NCI-H524 treated with DMSO at 0.1 percent for 48 hours (cell line): ENCODE measurements around the gene EIF2B2.
"Not testable (repeated sequence)": the region's sequence is repeated elsewhere in the genome, so short reads cannot be mapped to it uniquely, and the experiment has no call there.

Experiments used
- DNase-seq: peaks from one replicate; lab custom pipeline; 2025; lab: John Stamatoyannopoulos, UW

Gene EIF2B2

GRCh38 chr14:74995781-74996180 is 6.9 kb upstream of the EIF2B2 start:
- DNase-seq, result not testable (repeated sequence)

- DNase-seq, result no peak
Measured at GRCh38 chr14:75001261-75001660, 1.5 kb upstream of the EIF2B2 start.

GRCh38 chr14:75001899-75002298 is 822 bp upstream of the EIF2B2 start:
- no peak for DNase-seq

GRCh38 chr14:75003250-75004027 is 718 bp downstream of the EIF2B2 start:
- DNase-seq, result no peak

- no peak for DNase-seq
Measured at GRCh38 chr14:75005357-75005756, 2.6 kb downstream of the EIF2B2 start.

- no peak for DNase-seq
Measured at GRCh38 chr14:75009176-75009575, 6.5 kb downstream of the EIF2B2 start.

GRCh38 chr14:75010472-75011093 is 7.9 kb downstream of the EIF2B2 start:
- no peak for DNase-seq

- DNase-seq, result no peak
Measured at GRCh38 chr14:75011356-75011994, 8.8 kb downstream of the EIF2B2 start.

- DNase-seq, result no peak
Measured at GRCh38 chr14:75013290-75013689, 10.6 kb downstream of the EIF2B2 start.

GRCh38 chr14:75015496-75015895 is 12.8 kb downstream of the EIF2B2 start:
- no peak for DNase-seq

GRCh38 chr14:75016815-75017214 is 14.1 kb downstream of the EIF2B2 start:
- no peak for DNase-seq

GRCh38 chr14:75018694-75019093 is 16.0 kb downstream of the EIF2B2 start:
- no peak for DNase-seq

- DNase-seq, result no peak
Measured at GRCh38 chr14:75022655-75023054, 19.9 kb downstream of the EIF2B2 start.

- no peak for DNase-seq
Measured at GRCh38 chr14:75023108-75023507, 20.4 kb downstream of the EIF2B2 start.

- DNase-seq, result no peak
Measured at GRCh38 chr14:75025082-75025481, 22.4 kb downstream of the EIF2B2 start.

GRCh38 chr14:75025876-75026275 is 23.2 kb downstream of the EIF2B2 start:
- no peak for DNase-seq

- DNase-seq, result no peak
Measured at GRCh38 chr14:75030147-75030546, 27.4 kb downstream of the EIF2B2 start.

GRCh38 chr14:75032939-75033338 is 30.2 kb downstream of the EIF2B2 start:
- DNase-seq, result no peak

GRCh38 chr14:75040507-75040906 is 37.8 kb downstream of the EIF2B2 start:
- DNase-seq, result no peak

GRCh38 chr14:75040959-75041358 is 38.2 kb downstream of the EIF2B2 start:
- DNase-seq, result no peak

- no peak for DNase-seq
Measured at GRCh38 chr14:75041613-75042012, 38.9 kb downstream of the EIF2B2 start.

GRCh38 chr14:75042035-75042434 is 39.3 kb downstream of the EIF2B2 start:
- no peak for DNase-seq

- no peak for DNase-seq
Measured at GRCh38 chr14:75044322-75044721, 41.6 kb downstream of the EIF2B2 start.
